Heart left ventricle (tissue), 13 donors: ENCODE results near the gene KRT81.

Experiments used
- POLR2A ChIP-seq, 2 donors: fragments of 450-650 bp; IDR thresholded peaks; one replicate each; pipeline ENCODE4 v1.6.1; 2017; ENCODE audit warnings: antibody characterized with exemption in 2 of 2, mild to moderate bottlenecking in 2 of 2, moderate library complexity in 2 of 2
- TF ChIP-seq, protein P1 (sequence below), 12 donors: fragments of 200-600 bp; sonication (generic) in 4 of 12; IDR thresholded peaks; one replicate each; pipeline versions ENCODE4 v1.5.0 to v1.8.0; 2018 to 2022; ENCODE audit warnings: antibody characterized with exemption in 12 of 12, mild to moderate bottlenecking in 5 of 12
- donor health status: ischemic (EF 13 %, LVEDD 7.1; RV severe dilation, severe dysfunction).
- donor health status: DM: no; HTN: yes; CAD: no.
- donor health status: DM: no; HTN: no; CAD: no.
- donor health status: ischemic (EF 25% LVEDD 6.9; RV normal size, moderate dysfunction).
- donor health status: ischemic (EF 25% LVEDD 5.7; RV mildly dilated, moderate dysfunction).
- donor health status: ischemic (EF 35%, LVEDD 5.7; RV mildly dilated, moderate dysfunction).
- donor health status: nonischemic (EF 11% LVEDD 7.7; RV severe dilation, severe dysfunction).
- donor health status: DM: yes; HTN: yes; CAD: no.
- donor health status: PGD.
- donor health status: ischemic (EF 29% LVEDD 5.4; RV normal size, mild dysfunction).
- donor health status: nonischemic (EF 23%, LVEDD 6.1; RV moderate dilation, normal function).

DNA sequence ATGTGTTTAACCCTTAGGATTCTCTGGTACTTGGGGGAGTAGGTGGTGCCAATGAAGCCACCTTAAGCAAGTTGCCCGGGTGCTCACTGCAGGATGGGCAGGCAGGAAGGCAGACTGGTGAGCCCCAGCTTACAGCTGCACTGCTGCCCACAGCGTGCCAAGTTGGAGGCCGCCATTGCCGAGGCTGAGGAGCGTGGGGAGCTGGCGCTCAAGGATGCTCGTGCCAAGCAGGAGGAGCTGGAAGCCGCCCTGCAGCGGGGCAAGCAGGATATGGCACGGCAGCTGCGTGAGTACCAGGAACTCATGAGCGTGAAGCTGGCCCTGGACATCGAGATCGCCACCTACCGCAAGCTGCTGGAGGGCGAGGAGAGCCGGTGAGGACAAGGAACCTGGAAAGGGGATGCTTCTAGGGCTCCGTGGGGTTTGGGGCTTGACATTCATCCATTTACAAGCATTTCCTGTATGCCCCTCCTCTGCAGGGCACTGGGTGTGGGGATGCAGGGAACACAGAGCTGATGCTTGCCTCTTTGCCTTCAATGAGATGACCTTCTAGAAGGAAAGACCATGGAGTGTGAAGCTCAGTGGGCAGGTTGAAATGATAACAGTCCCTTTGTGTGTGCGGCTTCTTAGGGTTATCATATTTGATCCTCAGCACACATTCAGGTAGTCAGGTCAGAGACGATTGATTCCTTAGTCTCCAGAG is 45.9 kb downstream of the KRT81 start:
- TF ChIP-seq, protein P1, sequence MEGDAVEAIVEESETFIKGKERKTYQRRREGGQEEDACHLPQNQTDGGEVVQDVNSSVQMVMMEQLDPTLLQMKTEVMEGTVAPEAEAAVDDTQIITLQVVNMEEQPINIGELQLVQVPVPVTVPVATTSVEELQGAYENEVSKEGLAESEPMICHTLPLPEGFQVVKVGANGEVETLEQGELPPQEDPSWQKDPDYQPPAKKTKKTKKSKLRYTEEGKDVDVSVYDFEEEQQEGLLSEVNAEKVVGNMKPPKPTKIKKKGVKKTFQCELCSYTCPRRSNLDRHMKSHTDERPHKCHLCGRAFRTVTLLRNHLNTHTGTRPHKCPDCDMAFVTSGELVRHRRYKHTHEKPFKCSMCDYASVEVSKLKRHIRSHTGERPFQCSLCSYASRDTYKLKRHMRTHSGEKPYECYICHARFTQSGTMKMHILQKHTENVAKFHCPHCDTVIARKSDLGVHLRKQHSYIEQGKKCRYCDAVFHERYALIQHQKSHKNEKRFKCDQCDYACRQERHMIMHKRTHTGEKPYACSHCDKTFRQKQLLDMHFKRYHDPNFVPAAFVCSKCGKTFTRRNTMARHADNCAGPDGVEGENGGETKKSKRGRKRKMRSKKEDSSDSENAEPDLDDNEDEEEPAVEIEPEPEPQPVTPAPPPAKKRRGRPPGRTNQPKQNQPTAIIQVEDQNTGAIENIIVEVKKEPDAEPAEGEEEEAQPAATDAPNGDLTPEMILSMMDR (IDR thresholded peaks at IDR 0.05) = no peak
- TF ChIP-seq POLR2A (IDR thresholded peaks at IDR 0.05) = no peak
